B cell (primary cell): Measurements from ENCODE around the gene POFUT2.

Experiments used
- CTCF ChIP-seq: fragments of 200-600 bp; IDR thresholded peaks from one replicate; pipeline ENCODE4 v1.8.0; 2022; ENCODE audit warnings: antibody characterized with exemption, mild to moderate bottlenecking
- EZH2 ChIP-seq: IDR thresholded peaks from 2 replicates; pipeline ENCODE4 v1.6.1; 2012; ENCODE audit warnings: borderline replicate concordance, low read depth, mild to moderate bottlenecking, moderate library complexity, low read length; ENCODE audit not compliant: insufficient read depth, poor library complexity, severe bottlenecking

- TF ChIP-seq EZH2, result no peak
- TF ChIP-seq CTCF, result no peak
Observed at GRCh38 chr21:45325206-45326168, 37.8 kb upstream of the POFUT2 start.
